Liver (tissue), 3 donors: ENCODE measurements around the gene RASSF7.

Experiments
- CTCF ChIP-seq: fragments of 150-350 bp; IDR thresholded peaks from 2 replicates; pipeline ENCODE4 v1.5.1; 2017; ENCODE audit warnings: improper control_type of control experiment, low read depth, low read length; ENCODE audit not compliant: missing input control
- EGR1 ChIP-seq, 2 donors: IDR thresholded peaks; 2 replicates each; pipeline ENCODE4 v1.6.1; 2016 to 2018; ENCODE audit warnings: antibody characterized with exemption in 2 of 2, low read depth in 2 of 2
- GABPA ChIP-seq, 2 donors: IDR thresholded peaks in 1 of 2; conservative IDR thresholded peaks in 1 of 2; 2 replicates each; pipeline ENCODE4 v1.6.1; 2016; ENCODE audit warnings: antibody characterized with exemption in 2 of 2, mild to moderate bottlenecking in 1 of 2, moderate library complexity in 1 of 2
- HNF4A ChIP-seq, 2 donors: conservative IDR thresholded peaks; 2 replicates each; pipeline ENCODE4 v1.6.1; 2016; ENCODE audit warnings: antibody characterized with exemption in 2 of 2, mild to moderate bottlenecking in 2 of 2
- JUND ChIP-seq, 2 donors: IDR thresholded peaks; 2 replicates each; pipeline ENCODE4 v1.6.1; 2016; ENCODE audit warnings: antibody characterized with exemption in 2 of 2
- MAX ChIP-seq: IDR thresholded peaks from 2 replicates; pipeline ENCODE4 v1.6.1; 2016; ENCODE audit warnings: antibody characterized with exemption
- REST ChIP-seq: IDR thresholded peaks from 2 replicates; pipeline ENCODE4 v1.6.1; 2016; ENCODE audit warnings: antibody characterized with exemption, mild to moderate bottlenecking
- RXRA ChIP-seq, 2 donors: IDR thresholded peaks; 2 replicates each; pipeline ENCODE4 v1.6.1; 2017 to 2018; ENCODE audit warnings: antibody characterized with exemption in 2 of 2, mild to moderate bottlenecking in 1 of 2
- SP1 ChIP-seq: IDR thresholded peaks from 2 replicates; pipeline ENCODE4 v1.6.1; 2018; ENCODE audit warnings: antibody characterized with exemption, mild to moderate bottlenecking
- TAF1 ChIP-seq: conservative IDR thresholded peaks from 2 replicates; pipeline ENCODE4 v1.6.1; 2016; ENCODE audit warnings: antibody characterized with exemption, mild to moderate bottlenecking
- YY1 ChIP-seq: IDR thresholded peaks from 2 replicates; pipeline ENCODE4 v1.6.1; 2016; ENCODE audit warnings: antibody characterized with exemption, mild to moderate bottlenecking
- ZBTB33 ChIP-seq: IDR thresholded peaks from 2 replicates; pipeline ENCODE4 v1.6.1; 2016; ENCODE audit warnings: antibody characterized with exemption
- donor health status: healthy.
- donor health status: healthy.

GRCh38 chr11:540583-541432 lies 20.0 kb upstream of the RASSF7 start:
- TF ChIP-seq CTCF, result no peak
- TF ChIP-seq TAF1, result no peak
- no peak for TF ChIP-seq ZBTB33
- TF ChIP-seq MAX, result no peak
- TF ChIP-seq HNF4A (conservative IDR thresholded peaks at IDR 0.05), result no peak
- TF ChIP-seq JUND (IDR thresholded peaks at IDR 0.05), result no peak
- no peak for TF ChIP-seq SP1
- no peak for TF ChIP-seq RXRA (IDR thresholded peaks at IDR 0.05)
- TF ChIP-seq REST, result no peak
- TF ChIP-seq GABPA (IDR thresholded peaks at IDR 0.05 in 1 of 2, conservative IDR thresholded peaks at IDR 0.05 in 1 of 2), result no peak
- no peak for TF ChIP-seq YY1
- TF ChIP-seq EGR1 (IDR thresholded peaks at IDR 0.05; ENCODE audit: low read depth in 2 of 2), result no peak
